GM18951 (cell line): Measurements from ENCODE around the gene PAPPA2.

Experiments used
- POLR2A ChIP-seq: IDR thresholded peaks from 4 replicates; pipeline ENCODE4 v1.6.1; 2011; ENCODE audit warnings: mild to moderate bottlenecking; ENCODE audit not compliant: insufficient read length, insufficient read depth; ENCODE audit errors: extremely low read depth
- in situ Hi-C: fragments of 300-500 bp; cut with MboI; formaldehyde crosslinking; loops from one replicate; pipeline ENCODE4 v1.12.0; 2022; ENCODE audit warnings: low sequenced_read_pairs, mixed read lengths, inconsistent platforms; ENCODE audit not compliant: unreplicated experiment

The PAPPA2 gene

DNA sequence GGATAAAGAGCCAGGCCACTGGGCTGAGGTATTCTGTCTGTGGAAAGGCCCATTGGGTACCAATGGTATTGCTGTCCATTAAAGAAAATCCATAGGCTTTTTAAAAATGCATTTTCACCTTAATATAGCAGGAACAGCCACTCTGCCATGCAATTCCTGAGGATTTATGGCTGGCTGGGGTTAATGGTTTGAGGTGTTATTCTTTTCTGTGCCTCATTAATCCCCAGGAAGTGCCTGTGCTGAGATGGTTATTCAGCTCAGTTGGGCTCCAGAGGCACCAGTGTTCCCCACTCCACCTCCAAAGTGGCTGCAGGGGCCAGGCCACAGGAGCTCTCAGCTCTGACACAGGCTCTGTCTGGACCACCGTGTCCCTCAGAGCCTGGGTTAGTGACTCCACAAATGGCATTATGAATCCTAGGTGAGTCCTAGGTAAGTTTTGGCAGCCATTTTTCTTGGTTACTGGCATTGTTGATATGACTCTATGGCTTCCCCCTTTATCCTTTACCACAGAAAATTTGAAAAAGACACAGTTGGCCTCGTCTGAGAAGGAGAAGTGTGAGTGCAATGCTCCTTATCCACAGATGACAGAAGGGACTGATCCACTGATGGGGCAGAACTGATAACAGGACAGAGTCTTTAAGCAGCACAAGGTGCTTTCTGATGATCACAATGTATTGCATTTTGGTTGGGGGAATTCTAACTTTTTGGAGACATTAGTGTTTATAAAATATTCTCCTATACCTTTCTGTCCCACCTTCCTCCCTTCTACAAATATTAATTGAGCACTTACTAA lies 2.2 kb upstream of the PAPPA2 start:
- in situ Hi-C loops, result no loop called here
- TF ChIP-seq POLR2A, result no peak

DNA sequence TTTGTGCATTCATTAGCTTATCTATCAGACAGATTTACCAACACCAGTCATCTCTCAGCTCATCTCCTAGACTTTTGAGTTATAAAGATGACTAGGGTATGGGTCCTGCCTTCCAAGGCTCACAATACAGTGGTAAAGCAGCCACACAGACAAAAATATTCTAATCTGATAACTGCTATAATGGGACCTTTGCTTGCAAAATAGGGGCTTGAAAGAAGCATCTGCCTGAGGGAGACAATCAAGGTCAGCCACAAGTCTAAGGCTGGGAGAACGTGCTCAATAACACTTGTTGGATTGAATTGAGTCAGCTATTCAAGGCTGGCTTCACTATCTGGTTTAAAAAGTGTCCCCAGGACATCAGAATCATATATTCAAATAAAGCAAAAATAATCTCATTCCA lies 1.4 kb upstream of the PAPPA2 start:
- in situ Hi-C loops, result no loop called here

DNA sequence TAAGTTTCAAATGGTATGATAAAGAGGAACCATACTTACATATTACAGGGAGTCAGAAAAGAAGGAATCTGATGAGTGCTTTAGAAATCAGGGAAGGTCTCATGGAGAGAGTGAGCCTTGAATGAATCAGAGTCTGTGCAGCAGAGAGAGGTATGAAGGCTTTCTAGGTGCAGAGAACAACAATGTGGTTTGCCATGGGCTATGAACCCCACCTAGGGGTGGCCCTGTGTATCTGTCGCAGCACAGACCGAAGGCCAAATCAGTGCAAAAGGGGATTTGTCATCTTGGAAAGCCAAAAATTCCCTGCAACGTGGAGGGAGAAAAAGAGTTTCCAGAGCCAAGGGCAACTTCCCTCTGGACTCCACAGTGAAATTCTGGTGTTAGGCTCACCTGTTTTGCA lies 3.5 kb downstream of the PAPPA2 start:
- in situ Hi-C loops, result no loop called here
- no peak for TF ChIP-seq POLR2A

More for the DNA sequence above, 1.4 kb upstream of the PAPPA2 start:
- no peak for TF ChIP-seq POLR2A

DNA sequence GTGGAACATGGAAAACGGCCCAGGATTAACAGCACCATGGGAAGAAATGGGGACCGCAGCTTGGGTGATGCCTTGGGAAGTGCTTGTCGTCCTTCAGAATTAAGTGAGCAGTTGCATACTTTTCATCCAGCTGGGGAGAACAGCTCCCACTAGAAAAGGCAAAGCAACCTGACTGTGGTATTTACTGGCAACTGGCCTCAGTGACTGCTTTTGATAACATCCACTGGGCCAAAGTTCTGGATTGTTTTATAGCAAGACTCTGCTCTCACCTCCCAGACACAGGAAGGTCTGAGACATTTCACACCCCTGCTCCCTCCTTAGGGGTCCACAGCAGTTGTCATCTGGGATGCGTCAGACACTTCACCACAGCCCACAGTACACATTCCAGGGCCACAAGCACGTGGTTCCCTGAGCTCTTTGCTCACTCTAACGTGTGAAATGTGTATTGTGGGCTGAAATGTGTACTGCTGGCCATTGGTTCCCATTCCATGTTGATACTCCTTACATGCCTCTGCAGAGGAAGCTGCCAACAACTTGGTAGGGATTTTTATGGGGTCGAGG lies 6.6 kb downstream of the PAPPA2 start:
- no peak for TF ChIP-seq POLR2A
- in situ Hi-C loops, result no loop called here

DNA sequence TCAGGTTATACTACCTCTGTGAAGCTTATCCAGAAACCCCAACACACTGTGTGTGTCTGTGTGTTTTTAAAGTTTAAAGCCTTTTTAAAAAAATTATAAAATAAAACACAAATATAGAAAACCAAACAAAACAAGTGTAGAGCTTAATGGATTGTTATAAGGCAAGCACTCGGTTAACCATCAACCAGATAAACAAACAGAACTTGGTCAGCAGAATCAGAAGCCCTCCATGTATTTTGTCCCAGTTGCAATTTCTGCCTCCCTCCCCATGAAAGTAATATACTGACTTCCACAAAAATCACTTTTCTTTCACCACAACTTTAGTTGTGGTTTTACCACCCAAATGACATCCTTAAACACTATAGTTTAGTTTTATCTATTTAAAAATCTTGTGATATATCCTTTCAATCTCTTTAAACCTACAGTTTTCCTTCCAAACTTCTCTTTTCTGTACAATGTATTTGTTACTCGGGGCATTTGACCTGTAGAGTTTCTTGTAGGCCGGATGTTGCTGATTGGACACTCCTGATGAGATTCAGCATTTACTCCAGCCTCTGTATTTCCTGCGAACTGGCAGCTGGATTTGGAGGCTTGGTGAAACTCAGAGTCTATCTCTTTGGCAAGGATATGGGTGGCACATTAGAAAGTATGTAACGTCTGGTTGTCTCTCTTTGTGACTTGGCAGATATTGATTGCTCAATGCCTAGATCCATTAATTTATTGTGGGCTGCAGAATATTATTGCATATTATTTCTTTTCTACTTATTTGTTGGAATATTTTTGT lies 8.6 kb downstream of the PAPPA2 start:
- TF ChIP-seq POLR2A, result no peak
- in situ Hi-C loops, result no loop called here

DNA sequence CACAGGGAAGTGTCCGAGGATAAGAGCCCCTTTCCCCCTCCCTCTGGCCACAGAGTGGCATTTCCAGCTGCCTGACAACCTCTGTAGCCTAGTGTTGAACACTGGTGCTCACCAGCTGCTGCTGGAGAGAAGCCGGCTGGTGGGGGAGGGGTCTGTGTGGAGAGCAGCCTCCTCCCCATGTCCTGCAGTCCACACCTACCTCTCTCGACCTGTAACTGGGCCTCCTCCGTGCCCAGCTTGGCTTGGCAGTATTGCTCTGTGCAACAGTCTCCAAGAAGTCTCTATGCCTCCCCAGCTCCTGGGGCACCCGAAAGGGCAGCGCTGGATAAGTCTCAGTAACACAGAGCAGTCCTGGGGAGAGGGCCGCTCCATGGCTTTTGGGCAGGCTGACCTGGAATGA lies 17.0 kb downstream of the PAPPA2 start:
- no peak for TF ChIP-seq POLR2A
- in situ Hi-C loops, result no loop called here

DNA sequence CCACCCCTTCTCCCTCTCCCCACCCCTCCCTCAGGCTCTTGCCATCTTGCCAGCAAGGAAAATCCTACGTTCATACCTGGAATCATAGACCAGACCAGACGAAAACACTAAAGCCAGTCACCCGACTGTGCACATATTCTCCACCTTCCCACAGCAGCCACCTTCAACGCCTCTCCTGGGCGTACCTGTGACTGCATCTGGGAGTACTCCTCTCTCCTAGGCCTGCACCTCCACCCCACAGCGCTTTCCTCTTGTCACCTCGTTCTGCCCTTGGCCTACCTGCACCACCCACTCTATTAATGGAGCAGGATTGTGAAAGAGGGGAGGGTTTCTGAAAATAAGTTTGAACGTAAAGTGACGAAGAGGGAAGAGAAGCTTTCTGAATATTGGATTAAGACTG lies 17.8 kb downstream of the PAPPA2 start:
- in situ Hi-C loops, result no loop called here
- TF ChIP-seq POLR2A, result no peak

DNA sequence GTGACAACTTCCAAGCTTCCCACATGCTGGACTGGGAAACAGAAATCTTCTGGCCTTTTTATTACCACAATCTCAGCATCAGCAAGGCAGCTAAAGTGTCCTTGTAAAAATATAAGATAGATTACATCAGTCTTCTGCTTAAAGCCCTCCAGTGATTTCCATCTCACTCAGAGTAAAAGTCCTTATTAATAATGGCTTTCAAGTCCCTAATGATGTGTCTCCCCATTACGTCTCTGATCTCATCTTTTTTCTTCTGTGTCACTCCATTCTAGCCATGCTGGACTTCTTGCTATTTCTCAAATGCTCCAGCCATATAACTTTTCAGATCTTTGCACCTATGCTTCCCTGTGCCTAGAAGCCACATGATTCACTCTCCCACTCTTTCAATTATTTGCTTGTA lies 22.1 kb downstream of the PAPPA2 start:
- no peak for TF ChIP-seq POLR2A
- in situ Hi-C loops, result no loop called here

DNA sequence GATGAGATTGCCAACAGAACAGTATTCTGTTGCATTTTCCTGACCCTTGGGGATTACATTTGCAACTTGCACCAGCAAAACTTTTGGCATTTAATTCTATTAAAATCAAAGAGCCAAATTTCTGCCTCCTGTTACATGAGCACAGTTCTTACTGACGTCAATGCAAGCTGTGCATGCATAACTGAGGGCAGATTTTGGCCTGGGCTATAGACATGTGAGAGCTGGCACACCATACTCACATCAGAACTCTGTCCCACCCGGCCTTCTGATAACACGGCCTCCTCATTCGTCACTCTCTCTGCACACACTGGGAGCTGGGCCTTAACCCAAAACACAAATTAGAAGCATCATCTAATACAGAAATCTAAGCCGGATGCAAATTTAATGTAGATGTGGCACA lies 31.5 kb downstream of the PAPPA2 start:
- TF ChIP-seq POLR2A, result no peak

DNA sequence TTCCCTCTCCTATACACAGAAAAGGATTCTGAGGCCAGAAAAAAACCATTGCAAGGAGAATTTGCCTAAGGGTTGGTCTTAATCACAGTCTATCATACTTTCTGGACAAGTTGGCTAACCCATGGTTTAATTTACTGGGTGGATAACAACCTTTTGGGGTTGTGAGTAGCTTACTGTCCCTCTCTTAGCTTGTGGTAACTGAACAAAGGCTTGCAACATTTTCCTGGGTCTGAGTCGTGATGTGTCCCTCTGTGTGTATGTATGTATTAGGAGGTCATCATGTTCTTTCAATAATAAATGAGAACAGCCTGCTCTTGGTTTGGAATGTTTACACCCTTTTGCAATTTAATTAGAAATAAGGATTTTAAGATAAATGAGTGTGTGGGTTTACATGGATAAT lies 36.7 kb downstream of the PAPPA2 start:
- TF ChIP-seq POLR2A, result no peak
- in situ Hi-C loops, result no loop called here

More for the DNA sequence above, 31.5 kb downstream of the PAPPA2 start:
- in situ Hi-C loops, result no loop called here

DNA sequence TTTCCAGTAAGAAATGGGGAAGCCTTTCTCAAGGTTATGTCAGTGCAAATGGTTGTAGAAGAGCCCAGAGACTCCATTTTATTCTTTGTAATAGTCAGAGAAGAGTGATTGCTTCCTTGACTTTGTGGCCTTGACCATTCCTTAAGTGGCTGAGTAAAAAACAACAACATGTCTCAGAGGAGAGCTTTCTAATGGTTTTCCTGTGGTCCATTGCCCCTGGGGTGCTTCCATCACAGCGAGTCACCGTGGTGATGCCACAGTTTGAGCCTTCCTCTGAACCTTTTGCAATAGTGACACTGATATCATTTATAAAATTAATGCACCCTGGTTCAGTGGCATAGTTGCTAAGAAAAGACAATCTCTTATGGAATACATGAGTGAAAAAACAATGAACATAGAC lies 38.6 kb downstream of the PAPPA2 start:
- in situ Hi-C loops, result no loop called here
- no peak for TF ChIP-seq POLR2A

DNA sequence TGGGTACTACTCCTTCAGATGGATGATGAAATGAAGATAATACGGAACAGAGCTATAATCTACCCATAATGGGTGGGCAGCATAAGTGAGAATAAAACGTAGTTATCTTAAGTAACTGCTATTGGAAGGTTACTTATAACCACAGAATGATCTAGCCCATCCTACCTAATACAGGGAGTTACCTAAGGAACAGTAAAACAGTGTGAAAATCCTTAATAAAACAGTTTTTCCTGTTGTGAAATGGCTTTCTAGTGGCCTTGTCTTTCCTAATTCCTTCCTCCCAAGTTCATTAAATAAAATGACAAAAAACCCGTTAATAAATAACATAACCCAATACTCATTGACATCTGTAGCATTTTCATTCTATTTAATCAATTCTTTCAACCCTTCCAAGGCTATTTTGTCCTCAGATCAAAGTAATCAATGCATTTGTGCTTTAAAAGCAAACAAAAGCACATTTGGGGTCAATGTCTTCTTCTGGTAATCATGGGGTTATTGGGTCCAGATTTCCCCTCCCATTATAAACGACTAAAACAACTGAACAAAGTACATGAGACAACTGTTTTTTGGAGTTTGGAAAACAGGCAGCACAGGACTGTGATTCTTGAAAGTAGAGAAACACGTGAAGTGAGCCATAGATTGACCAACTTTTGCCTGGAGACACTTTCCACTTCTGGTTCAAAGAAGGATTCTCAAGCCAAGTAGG lies 42.0 kb downstream of the PAPPA2 start:
- in situ Hi-C loops, result no loop called here
- TF ChIP-seq POLR2A, result no peak

DNA sequence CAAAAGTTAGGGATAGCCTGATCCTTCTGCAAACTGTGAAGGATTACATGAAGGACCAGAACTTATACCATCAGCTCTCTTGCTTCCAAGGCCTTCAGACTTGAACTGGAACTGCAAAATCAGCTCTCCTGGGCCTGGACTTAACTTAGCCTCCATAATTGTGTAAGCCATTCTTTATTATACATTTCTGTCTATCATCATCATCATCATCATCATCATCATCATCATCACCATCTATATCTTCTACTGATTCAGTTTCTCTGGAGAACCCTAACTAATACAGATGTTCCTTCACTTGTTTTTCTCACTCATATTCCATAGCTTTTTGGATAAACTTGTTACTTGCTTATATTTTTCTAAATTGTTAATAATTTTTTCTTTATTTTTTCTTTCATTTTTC lies 50.0 kb downstream of the PAPPA2 start:
- in situ Hi-C loops, result no loop called here
- no peak for TF ChIP-seq POLR2A
